ENCODE results near the gene LCNL1. TPM values are rescaled to one million over a fixed set of nuclear protein-coding genes. Genes with fewer than 3 reads are reported as not detected.

The LCNL1 gene
- total RNA-seq, 1 donor from 2014 or later, result not detected

GRCh38 chr9:136964171-136964689 is 18.6 kb upstream of the LCNL1 start:
- Mint-ChIP-seq H3K27ac (no peak overlapping the region), H3K9me3 (no peaks in the 10 kb centered on the region), H3K36me3 (no peaks in the 10 kb centered on the region), H3K27me3 (no peaks in the 10 kb centered on the region), H3K4me3 (no peak overlapping the region), H3K4me1 (ENCODE audit: unreplicated experiment) (peaks cover 9% of the 10 kb centered on the region)
- DNase-seq (ENCODE audit: extremely low spot score, unreplicated experiment), result no peak
- TF ChIP-seq CTCF (conservative IDR thresholded peaks at IDR 0.05), result no peak

DNA sequence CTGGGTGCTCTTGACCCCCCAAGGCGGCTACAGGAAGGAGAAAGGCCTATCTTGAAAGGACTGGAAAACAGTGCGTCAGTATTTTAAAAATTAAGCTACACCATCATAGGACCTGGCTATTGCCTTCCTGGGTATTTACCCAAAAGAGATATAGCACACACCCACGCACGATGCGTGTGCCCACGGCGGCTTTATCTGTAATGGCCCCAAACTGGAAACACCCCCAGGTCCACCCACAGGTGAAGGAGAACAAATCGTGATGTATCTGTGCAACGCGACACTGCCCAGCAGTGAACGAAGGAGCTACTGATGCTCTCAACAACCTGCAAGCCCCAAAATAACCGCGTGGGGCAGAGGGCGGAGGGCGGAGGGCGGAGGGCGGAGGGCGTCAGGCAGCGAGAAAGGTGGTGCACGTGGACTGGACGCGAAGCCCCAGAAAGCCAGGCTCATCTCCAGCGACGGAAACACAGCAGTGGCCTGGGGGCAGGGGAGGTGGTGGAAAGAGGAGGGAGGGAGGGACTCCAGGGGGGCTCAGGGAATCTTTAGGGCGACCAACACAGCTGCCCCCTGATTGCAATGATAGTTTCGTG is 17.9 kb upstream of the LCNL1 start:
- Mint-ChIP-seq H3K27me3 (no peaks in the 10 kb centered on the region), H3K9me3 (no peaks in the 10 kb centered on the region), H3K36me3 (no peaks in the 10 kb centered on the region), H3K4me3 (no peak overlapping the region), H3K4me1 (ENCODE audit: unreplicated experiment) (peaks cover 9% of the 10 kb centered on the region), H3K27ac (no peak overlapping the region)
- no peak for TF ChIP-seq CTCF (conservative IDR thresholded peaks at IDR 0.05)
- no peak for DNase-seq (ENCODE audit: extremely low spot score, unreplicated experiment)

- Mint-ChIP-seq H3K4me3 (no peak overlapping the region), H3K36me3 (no peaks in the 10 kb centered on the region), H3K27ac (no peak overlapping the region), H3K27me3 (no peaks in the 10 kb centered on the region), H3K9me3 (no peaks in the 10 kb centered on the region), H3K4me1 (ENCODE audit: unreplicated experiment) (peaks cover 9% of the 10 kb centered on the region)
- no peak for DNase-seq (ENCODE audit: extremely low spot score, unreplicated experiment)
- TF ChIP-seq CTCF (conservative IDR thresholded peaks at IDR 0.05), result no peak
Observed at GRCh38 chr9:136965771-136966484, 16.9 kb upstream of the LCNL1 start.

GRCh38 chr9:136968333-136969127 is 14.3 kb upstream of the LCNL1 start:
- no peaks in the 10 kb centered on the region for H3K27me3 Mint-ChIP-seq
- no peak overlapping the region for H3K27ac Mint-ChIP-seq
- H3K4me1 Mint-ChIP-seq (ENCODE audit: unreplicated experiment), result peaks cover 9% of the 10 kb centered on the region
- H3K36me3 Mint-ChIP-seq, result no peaks in the 10 kb centered on the region
- TF ChIP-seq CTCF (conservative IDR thresholded peaks at IDR 0.05), result no peak
- no peaks in the 10 kb centered on the region for H3K9me3 Mint-ChIP-seq
- no peak for DNase-seq (ENCODE audit: extremely low spot score, unreplicated experiment)
- H3K4me3 Mint-ChIP-seq, result no peak overlapping the region

GRCh38 chr9:136969150-136969549 is 13.6 kb upstream of the LCNL1 start:
- Mint-ChIP-seq H3K4me1 (ENCODE audit: unreplicated experiment) (peaks cover 9% of the 10 kb centered on the region), H3K27ac (no peak overlapping the region), H3K36me3 (no peaks in the 10 kb centered on the region)

More at GRCh38 chr9:136969150-136969549, 13.6 kb upstream of the LCNL1 start:
- no peak for TF ChIP-seq CTCF (conservative IDR thresholded peaks at IDR 0.05)
- no peak for DNase-seq (ENCODE audit: extremely low spot score, unreplicated experiment)
- Mint-ChIP-seq H3K9me3 (no peaks in the 10 kb centered on the region), H3K4me3 (no peak overlapping the region), H3K27me3 (no peaks in the 10 kb centered on the region)
